BLaER1 treated with 17β-estradiol and CSF1 and Interleukin-3, amounts not matched to agents 10 nM and 100 nM (cell line): ENCODE results near the gene ARMC8.

ENCODE experiments used
- H3K27ac ChIP-seq, 11 experiments: shearing (Covaris generic); formaldehyde crosslinking; 2 replicates each; pipeline ENCODE4 v1.8.1; 2022
- H3K27me3 ChIP-seq, 11 experiments: shearing (Covaris generic); formaldehyde crosslinking; 2 replicates each; pipeline ENCODE4 v1.8.1; 2022
- H3K36me3 ChIP-seq, 11 experiments: shearing (Covaris generic); formaldehyde crosslinking; 2 replicates each; pipeline ENCODE4 v1.8.1; 2022
- H3K4me1 ChIP-seq, 10 experiments: shearing (Covaris generic); formaldehyde crosslinking; 2 replicates each; pipeline ENCODE4 v1.8.1; 2022
- H3K4me2 ChIP-seq, 11 experiments: shearing (Covaris generic); formaldehyde crosslinking; 2 replicates each; pipeline ENCODE4 v1.8.1; 2022
- H3K4me3 ChIP-seq, 10 experiments: shearing (Covaris generic); formaldehyde crosslinking; 2 replicates each; pipeline ENCODE4 v1.8.1; 2022
- H3K9ac ChIP-seq, 11 experiments: shearing (Covaris generic); formaldehyde crosslinking; 2 replicates each; pipeline ENCODE4 v1.8.1; 2022
- H3K9me3 ChIP-seq, 11 experiments: shearing (Covaris generic); formaldehyde crosslinking; replicated peaks in 1 of 11; 2 replicates each; pipeline ENCODE4 v1.8.1; 2022
- H4K20me1 ChIP-seq, 11 experiments: shearing (Covaris generic); formaldehyde crosslinking; 2 replicates each; pipeline ENCODE4 v1.8.1; 2022
- Cebpa-rat ChIP-seq, 11 experiments: shearing (Covaris generic); IDR thresholded peaks; 2 replicates each; pipeline ENCODE4 v1.8.1; 2022

Gene ARMC8

DNA sequence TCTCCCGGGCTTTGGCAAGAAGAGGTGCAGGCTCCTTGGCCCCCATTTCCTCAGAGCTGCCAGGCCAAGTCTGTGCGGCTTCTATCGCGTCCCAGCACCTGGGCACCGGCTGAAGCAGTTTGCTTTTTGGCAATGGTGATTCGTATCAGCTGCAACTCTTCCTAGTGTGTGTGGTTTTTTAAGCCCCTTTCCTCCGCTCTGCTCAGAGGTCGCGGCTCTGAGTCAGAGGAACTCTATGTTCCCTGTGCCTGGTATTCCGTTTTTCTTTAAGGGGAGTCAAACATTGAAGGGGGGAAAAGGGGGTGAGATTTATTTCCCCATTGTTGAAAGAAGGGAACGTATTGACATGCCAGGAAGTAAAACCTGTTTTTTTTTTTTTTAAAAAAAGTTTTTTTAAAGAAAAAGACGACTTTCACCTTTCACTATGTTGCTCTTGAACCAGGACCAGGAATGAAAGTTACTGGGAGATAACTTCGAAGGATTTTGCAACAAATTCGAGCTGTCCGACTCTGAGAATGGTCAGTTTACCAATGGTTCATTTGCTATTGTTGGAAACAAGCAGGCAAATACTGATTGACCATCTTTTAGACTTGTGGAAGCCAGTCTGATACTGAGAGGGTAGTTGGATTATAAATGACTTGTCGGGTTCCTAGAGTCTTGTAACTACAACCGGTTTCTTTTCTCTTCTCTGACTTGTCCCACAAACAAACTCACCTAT lies 1.1 kb downstream of the ARMC8 start:
- no peaks in the 10 kb centered on the region for H3K9me3 ChIP-seq
- TF ChIP-seq Cebpa-rat (IDR thresholded peaks at IDR 0.05) = no peak
- H3K4me2 ChIP-seq = peak overlapping the region; percentile 77 to 93 (median 86)
- peaks cover 8 to 42% (median 37%) of the 10 kb centered on the region in 11 experiments; a peak in 21 of 22 replicates for H3K36me3 ChIP-seq
- peak overlapping the region; percentile 91 to 99 (median 96) for H3K9ac ChIP-seq
- no peaks in the 10 kb centered on the region for H3K27me3 ChIP-seq
- peaks cover 20 to 30% (median 24%) of the 10 kb centered on the region in 10 experiments for H3K4me1 ChIP-seq
- peak overlapping the region; percentile 83 to 97 (median 90) for H3K4me3 ChIP-seq
- peaks cover 34 to 56% (median 50%) of the 10 kb centered on the region in 11 experiments; a peak in 21 of 22 replicates for H4K20me1 ChIP-seq
- peak overlapping the region; percentile 93 to 99 (median 96) for H3K27ac ChIP-seq

DNA sequence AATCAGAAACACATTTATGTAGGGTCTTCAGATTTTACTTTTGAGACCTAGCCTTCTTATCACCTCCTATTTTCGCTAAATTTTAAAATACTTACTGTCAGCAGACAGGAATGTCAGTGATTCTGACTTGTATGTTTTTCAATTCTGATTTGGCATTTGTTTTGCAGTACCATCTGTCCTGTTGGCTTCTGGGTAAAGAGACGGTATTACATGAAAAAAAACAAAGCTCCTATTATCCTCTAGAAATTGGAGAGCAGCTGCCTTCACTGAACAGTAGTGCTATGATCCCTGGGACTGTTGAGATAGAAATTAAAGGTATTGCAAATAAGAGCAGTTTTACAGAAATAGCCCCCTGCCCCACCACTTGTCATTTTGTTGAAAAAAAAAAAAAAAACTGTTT lies 8.4 kb downstream of the ARMC8 start:
- peaks cover 18 to 70% (median 42%) of the 10 kb centered on the region in 11 experiments for H3K36me3 ChIP-seq
- no peak overlapping the region for H3K4me2 ChIP-seq
- no peaks in the 10 kb centered on the region for H3K9me3 ChIP-seq
- peaks cover 94 to 100% (median 100%) of the 10 kb centered on the region in 11 experiments for H4K20me1 ChIP-seq
- H3K27me3 ChIP-seq = no peaks in the 10 kb centered on the region
- H3K9ac ChIP-seq = no peak overlapping the region
- no peak for TF ChIP-seq Cebpa-rat (IDR thresholded peaks at IDR 0.05)
- H3K4me3 ChIP-seq = no peak overlapping the region
- H3K27ac ChIP-seq = no peak overlapping the region
- H3K4me1 ChIP-seq = peaks cover 7 to 21% (median 11%) of the 10 kb centered on the region in 10 experiments; a peak in 19 of 20 replicates

DNA sequence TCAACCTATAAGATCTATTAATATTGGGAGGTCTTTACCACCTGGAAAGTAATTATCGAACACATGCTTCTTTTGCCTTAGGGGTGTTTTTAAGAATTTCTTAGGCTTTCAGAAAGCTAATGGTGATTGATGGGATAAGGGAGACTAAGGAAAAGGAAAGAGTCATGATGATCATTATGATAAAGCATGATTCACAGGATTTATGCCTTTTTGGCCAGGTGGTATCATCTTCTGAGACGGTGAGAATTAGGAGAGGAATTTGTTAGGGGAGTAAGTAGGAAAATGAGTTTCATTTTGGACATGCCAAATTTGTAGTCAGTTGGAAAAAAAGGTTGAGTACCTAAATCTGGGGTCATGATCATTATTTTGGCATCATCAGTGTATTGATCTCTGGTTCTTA lies 8.9 kb downstream of the ARMC8 start:
- no peak for TF ChIP-seq Cebpa-rat (IDR thresholded peaks at IDR 0.05)
- no peak overlapping the region for H3K9ac ChIP-seq

GRCh38 chr3:138197058-138197457 lies 10.0 kb downstream of the ARMC8 start:
- Histone ChIP-seq H3K27me3 (no peaks in the 10 kb centered on the region), H3K4me1 (peaks cover 7 to 17% (median 11%) of the 10 kb centered on the region in 10 experiments; a peak in 19 of 20 replicates), H3K4me2 (no peak overlapping the region), H3K36me3 (peaks cover 17 to 61% (median 36%) of the 10 kb centered on the region in 11 experiments), H3K27ac (no peak overlapping the region), H3K9me3 (no peaks in the 10 kb centered on the region), H3K4me3 (no peak overlapping the region), H3K9ac (no peak overlapping the region), H4K20me1 (peaks cover 94 to 100% (median 100%) of the 10 kb centered on the region in 11 experiments)
- TF ChIP-seq Cebpa-rat (IDR thresholded peaks at IDR 0.05) = no peak

More for the DNA sequence above, 8.9 kb downstream of the ARMC8 start:
- no peak overlapping the region for H3K27ac ChIP-seq
- H4K20me1 ChIP-seq = peaks cover 94 to 100% (median 100%) of the 10 kb centered on the region in 11 experiments
- no peak overlapping the region for H3K4me3 ChIP-seq
- H3K27me3 ChIP-seq = no peaks in the 10 kb centered on the region
- no peaks in the 10 kb centered on the region for H3K9me3 ChIP-seq
- H3K36me3 ChIP-seq = peaks cover 18 to 65% (median 42%) of the 10 kb centered on the region in 11 experiments
- peaks cover 7 to 17% (median 11%) of the 10 kb centered on the region in 10 experiments; a peak in 19 of 20 replicates for H3K4me1 ChIP-seq
- H3K4me2 ChIP-seq = no peak overlapping the region

GRCh38 chr3:138197524-138197923 lies 10.4 kb downstream of the ARMC8 start:
- H3K9ac ChIP-seq = no peak overlapping the region
- no peak overlapping the region for H3K4me2 ChIP-seq
- H3K27me3 ChIP-seq = no peaks in the 10 kb centered on the region
- peaks cover 93 to 100% (median 100%) of the 10 kb centered on the region in 11 experiments for H4K20me1 ChIP-seq
- no peak overlapping the region for H3K27ac ChIP-seq
- no peak overlapping the region for H3K4me3 ChIP-seq
- peaks cover 12 to 57% (median 31%) of the 10 kb centered on the region in 11 experiments for H3K36me3 ChIP-seq
- H3K4me1 ChIP-seq = peaks cover 7 to 17% (median 11%) of the 10 kb centered on the region in 10 experiments; a peak in 19 of 20 replicates
- no peaks in the 10 kb centered on the region for H3K9me3 ChIP-seq
- no peak for TF ChIP-seq Cebpa-rat (IDR thresholded peaks at IDR 0.05)

GRCh38 chr3:138199851-138200250 lies 12.8 kb downstream of the ARMC8 start:
- Histone ChIP-seq H3K9me3 (no peaks in the 10 kb centered on the region), H3K27me3 (no peaks in the 10 kb centered on the region), H3K4me3 (no peak overlapping the region), H3K36me3 (peaks cover 18 to 49% (median 39%) of the 10 kb centered on the region in 11 experiments), H4K20me1 (peaks cover 91 to 100% (median 100%) of the 10 kb centered on the region in 11 experiments), H3K27ac (no peak overlapping the region), H3K9ac (no peak overlapping the region), H3K4me1 (peaks cover 13 to 36% (median 22%) of the 10 kb centered on the region in 10 experiments), H3K4me2 (peak overlapping the region; percentile 6 to 66 (median 41); a peak in 21 of 22 replicates)
- TF ChIP-seq Cebpa-rat (IDR thresholded peaks at IDR 0.05) = no peak

GRCh38 chr3:138200424-138200823 lies 13.3 kb downstream of the ARMC8 start:
- peak overlapping the region in 3 of 11 experiments; percentile 41 to 60 (median 56); a peak in 4 of 22 replicates for H3K4me2 ChIP-seq
- no peak for TF ChIP-seq Cebpa-rat (IDR thresholded peaks at IDR 0.05)
- H3K27ac ChIP-seq = no peak overlapping the region
- peaks cover 13 to 36% (median 22%) of the 10 kb centered on the region in 10 experiments for H3K4me1 ChIP-seq
- 0 out of 22 replicates have a peak, but pooled peaks cover 0 to 3% (median 0%) of the 10 kb centered on the region in 11 experiments for H3K9me3 ChIP-seq
- no peaks in the 10 kb centered on the region for H3K27me3 ChIP-seq
- H4K20me1 ChIP-seq = peaks cover 91 to 100% (median 100%) of the 10 kb centered on the region in 11 experiments
- peaks cover 24 to 54% (median 42%) of the 10 kb centered on the region in 11 experiments for H3K36me3 ChIP-seq
- H3K4me3 ChIP-seq = no peak overlapping the region
- no peak overlapping the region for H3K9ac ChIP-seq

DNA sequence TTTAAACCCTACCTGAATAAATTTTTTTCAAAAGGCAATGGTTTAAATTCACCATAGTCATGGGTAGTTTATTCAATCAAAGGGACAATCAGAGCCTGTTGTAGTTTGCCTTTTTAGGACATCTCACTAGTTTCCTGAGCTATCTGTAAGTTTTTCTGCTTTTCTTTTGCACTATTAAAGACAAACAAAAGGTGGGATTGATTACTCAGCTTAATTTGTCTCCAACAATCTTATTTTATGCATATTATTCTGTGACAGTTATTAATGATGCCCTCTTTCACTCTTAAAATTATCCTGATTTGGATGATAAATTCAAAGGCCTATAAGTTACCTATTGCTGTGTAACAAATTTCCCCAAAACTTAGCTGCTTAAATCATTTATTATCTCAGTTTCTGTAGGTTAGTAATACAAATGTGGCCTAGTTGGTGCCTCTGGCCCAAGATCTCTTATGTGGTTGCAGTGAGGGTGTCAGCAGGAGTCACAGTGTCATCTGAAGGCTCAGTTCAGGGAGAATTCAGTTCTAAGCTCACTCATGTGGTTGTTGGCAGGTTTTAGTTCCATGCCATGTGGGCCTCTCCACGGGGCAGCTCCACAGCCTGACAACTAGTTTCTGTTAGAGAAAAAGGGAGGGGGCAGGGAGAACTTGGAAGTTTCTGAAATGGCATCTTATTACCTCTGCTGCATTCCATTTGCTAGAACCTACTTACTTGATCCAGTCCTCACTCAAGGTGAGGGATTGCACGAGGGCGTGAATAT lies 16.0 kb downstream of the ARMC8 start:
- Histone ChIP-seq H4K20me1 (peaks cover 76 to 100% (median 98%) of the 10 kb centered on the region in 11 experiments), H3K27me3 (no peaks in the 10 kb centered on the region), H3K4me2 (peak overlapping the region in 8 of 11 experiments; percentile 11 to 58 (median 50); a peak in 13 of 22 replicates), H3K27ac (0 out of 22 replicates have a peak overlapping the region, but pooled peaks of 1 of the 11 experiments have one; percentile 12), H3K9me3 (peaks cover 0 to 20% (median 14%) of the 10 kb centered on the region in 11 experiments; a peak in 15 of 22 replicates), H3K36me3 (peaks cover 27 to 61% (median 50%) of the 10 kb centered on the region in 11 experiments; a peak in 21 of 22 replicates), H3K4me1 (peaks cover 13 to 36% (median 22%) of the 10 kb centered on the region in 10 experiments), H3K4me3 (no peak overlapping the region), H3K9ac (no peak overlapping the region)
- no peak for TF ChIP-seq Cebpa-rat (IDR thresholded peaks at IDR 0.05)
